Measurements from ENCODE around the gene CBX3. TPM values are rescaled to one million over a fixed set of nuclear protein-coding genes. Genes with fewer than 3 reads are reported as not detected.
A peak's percentile ranks its signal among the peaks of the same experiment; 100 is the strongest.

The CBX3 gene
- total RNA-seq, 6 experiments from 2014 or later: 115 to 150 (median 140) TPM

DNA sequence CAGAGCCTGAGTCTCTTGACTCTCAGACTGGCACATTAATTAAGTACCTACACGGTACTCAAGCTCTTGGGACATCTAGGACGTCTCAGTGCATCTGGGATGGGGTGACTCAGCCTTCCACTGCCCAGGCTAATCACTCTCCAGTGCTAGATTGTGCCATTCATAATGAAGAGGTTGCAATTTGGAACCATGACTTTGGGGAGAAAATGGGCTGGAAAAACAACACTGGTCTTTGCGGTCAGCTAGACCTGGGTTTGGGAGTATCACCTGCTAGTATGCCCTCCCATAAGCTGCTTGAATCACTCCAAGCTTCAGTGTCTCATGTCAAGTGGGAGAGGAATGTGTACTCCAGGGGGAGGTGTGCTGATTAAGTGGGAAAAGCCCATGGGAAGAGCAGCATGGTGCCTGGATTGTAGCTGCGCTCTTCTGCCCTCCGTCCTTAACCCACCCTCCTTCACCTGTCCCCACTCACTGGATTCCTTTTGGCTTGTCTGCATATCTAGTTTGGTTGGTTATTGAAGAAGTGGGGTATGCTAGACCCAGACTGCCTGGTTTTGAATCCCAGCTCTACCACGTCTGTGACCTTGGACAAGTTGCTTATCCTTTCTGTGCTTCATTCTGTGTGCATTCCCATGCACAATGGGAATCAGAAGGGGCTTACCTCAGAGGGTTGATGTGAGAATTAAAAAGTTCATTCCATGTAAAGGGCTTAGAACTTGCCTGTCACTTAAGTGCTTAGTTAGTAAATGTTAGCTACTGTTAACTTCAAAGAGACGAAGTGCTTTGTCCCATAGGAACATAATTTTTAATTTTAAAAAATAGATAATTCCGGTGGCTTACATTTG, 45.8 kb upstream of the CBX3 start:
- Mint-ChIP-seq H3K4me3 (peak overlapping the region; percentile 84), H3K27ac (peak overlapping the region; percentile 86), H3K27me3 (ENCODE audit: insufficient read depth) (no peaks in the 10 kb centered on the region; the same call in 1 of the 2 replicates), H3K36me3 (ENCODE audit: low read depth) (no peaks in the 10 kb centered on the region; the same call in 1 of the 2 replicates), H3K4me1 (ENCODE audit: low read depth) (peaks cover 82% of the 10 kb centered on the region), H3K9me3 (no peaks in the 10 kb centered on the region)
- DNase-seq: peak; percentile 53
- TF ChIP-seq, protein P1, sequence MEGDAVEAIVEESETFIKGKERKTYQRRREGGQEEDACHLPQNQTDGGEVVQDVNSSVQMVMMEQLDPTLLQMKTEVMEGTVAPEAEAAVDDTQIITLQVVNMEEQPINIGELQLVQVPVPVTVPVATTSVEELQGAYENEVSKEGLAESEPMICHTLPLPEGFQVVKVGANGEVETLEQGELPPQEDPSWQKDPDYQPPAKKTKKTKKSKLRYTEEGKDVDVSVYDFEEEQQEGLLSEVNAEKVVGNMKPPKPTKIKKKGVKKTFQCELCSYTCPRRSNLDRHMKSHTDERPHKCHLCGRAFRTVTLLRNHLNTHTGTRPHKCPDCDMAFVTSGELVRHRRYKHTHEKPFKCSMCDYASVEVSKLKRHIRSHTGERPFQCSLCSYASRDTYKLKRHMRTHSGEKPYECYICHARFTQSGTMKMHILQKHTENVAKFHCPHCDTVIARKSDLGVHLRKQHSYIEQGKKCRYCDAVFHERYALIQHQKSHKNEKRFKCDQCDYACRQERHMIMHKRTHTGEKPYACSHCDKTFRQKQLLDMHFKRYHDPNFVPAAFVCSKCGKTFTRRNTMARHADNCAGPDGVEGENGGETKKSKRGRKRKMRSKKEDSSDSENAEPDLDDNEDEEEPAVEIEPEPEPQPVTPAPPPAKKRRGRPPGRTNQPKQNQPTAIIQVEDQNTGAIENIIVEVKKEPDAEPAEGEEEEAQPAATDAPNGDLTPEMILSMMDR (IDR thresholded peaks at IDR 0.05): 0 out of 2 replicates have a peak, but pooled peaks have one; percentile 21

DNA sequence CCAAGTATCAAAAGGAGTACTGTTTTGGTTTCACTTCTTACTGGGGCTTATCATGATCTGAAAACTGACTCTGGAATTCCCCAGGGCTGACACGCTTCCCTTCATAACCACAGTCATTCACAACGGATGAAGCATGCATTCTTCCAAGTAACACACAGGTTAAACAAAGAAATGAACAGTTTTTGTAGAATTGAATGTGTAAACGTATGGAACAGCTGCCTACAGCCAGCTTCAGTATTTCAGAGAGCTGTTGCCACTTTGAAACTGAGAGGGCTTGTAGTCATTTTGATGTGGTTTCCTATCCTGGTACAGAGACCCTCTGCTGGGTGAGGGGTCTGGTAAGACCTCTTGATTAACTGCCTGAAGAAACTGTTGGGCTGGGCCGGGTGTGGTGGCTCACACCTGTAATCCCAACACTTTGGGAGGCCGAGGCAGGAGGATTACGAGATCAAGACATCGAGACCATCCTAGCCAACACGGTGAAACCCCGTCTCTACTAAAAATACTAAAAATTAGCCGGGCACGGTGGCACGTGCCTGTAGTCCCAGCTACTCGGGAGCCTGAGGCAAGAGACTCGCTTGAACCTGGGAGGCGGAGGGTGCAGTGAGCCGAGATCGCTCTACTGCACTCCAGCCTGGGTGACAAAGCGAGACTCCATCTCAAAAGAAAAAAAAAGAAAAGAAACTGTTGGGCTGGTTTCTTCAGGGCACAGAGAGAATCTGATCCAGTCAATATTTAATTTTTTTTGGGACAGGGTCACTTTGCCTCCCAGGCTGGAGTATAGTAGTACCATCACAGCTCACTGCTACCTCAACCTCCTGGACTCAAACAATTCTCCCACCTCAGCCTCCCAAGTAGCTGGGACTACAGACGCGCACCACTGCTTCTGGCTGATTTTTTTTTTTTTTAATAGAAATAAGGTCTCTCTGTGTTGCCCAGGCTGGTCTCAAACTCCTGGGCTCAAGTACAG, 44.8 kb upstream of the CBX3 start:
- TF ChIP-seq, protein P1 (IDR thresholded peaks at IDR 0.05): no peak
- Mint-ChIP-seq H3K4me3 (peak overlapping the region; percentile 84), H3K27ac (peak overlapping the region; percentile 86), H3K4me1 (ENCODE audit: low read depth) (peaks cover 75% of the 10 kb centered on the region), H3K27me3 (ENCODE audit: insufficient read depth) (no peaks in the 10 kb centered on the region; the same call in 1 of the 2 replicates), H3K36me3 (ENCODE audit: low read depth) (no peaks in the 10 kb centered on the region; the same call in 1 of the 2 replicates), H3K9me3 (no peaks in the 10 kb centered on the region)
- DNase-seq: peak; percentile 85

DNA sequence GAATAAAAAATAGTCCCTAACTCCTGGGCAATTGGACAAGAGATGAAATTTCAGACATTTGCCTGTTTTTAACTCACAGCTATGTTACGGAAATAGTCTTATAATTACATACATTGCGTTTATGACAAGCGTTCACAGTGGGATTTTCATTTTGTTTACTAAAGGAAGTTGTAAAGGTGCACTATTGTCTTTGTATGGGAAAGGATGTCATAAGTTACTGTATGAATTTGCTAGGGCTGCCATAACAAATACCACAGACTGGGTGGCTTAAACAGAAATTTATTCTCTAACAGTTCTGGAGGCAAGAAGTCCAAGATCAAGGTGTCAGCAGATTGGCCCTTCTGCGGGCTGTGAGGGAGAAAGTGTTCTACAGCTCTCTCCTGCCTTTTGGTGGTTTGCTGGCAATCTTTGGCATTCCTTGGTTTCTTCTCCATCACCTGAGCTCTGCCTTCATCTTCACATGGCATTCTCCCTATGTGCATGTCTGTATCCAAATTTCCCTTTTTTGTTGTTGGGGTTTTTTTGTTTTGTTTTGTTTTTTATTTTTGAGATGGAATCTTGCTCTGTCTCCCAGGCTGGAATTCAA, 43.9 kb upstream of the CBX3 start:
- no peak for DNase-seq
- Mint-ChIP-seq H3K27ac (peak overlapping the region; percentile 86), H3K4me1 (ENCODE audit: low read depth) (peaks cover 74% of the 10 kb centered on the region), H3K36me3 (ENCODE audit: low read depth) (no peaks in the 10 kb centered on the region; the same call in 1 of the 2 replicates), H3K4me3 (no peak overlapping the region), H3K27me3 (ENCODE audit: insufficient read depth) (no peaks in the 10 kb centered on the region; the same call in 1 of the 2 replicates), H3K9me3 (no peaks in the 10 kb centered on the region)
- TF ChIP-seq, protein P1 (IDR thresholded peaks at IDR 0.05): no peak

DNA sequence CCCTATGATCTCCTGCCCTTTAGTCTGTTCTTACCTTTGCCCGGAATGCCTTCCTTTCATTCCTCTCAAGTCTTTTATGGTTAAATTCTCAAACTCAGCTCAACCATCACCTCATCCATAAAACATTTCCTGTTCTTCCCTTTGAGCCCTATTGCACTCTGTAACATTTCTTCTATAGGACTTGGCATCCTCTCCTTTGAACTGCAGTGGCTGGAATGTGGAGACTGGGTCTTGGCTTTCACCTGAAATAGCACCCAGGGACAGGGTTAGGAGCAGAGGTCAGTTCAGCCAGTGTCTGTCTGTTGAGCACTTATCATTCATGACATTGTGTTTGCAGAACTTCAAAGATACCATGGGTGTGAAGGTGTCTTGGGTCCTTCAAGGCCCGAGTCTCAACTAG, 42.3 kb upstream of the CBX3 start:
- peak overlapping the region; percentile 3; the same call in 1 of the 2 replicates for H3K4me3 Mint-ChIP-seq
- TF ChIP-seq, protein P1 (IDR thresholded peaks at IDR 0.05): no peak
- peaks cover 61% of the 10 kb centered on the region for H3K4me1 Mint-ChIP-seq (ENCODE audit: low read depth)
- H3K27ac Mint-ChIP-seq: peak overlapping the region; percentile 42; the same call in 1 of the 2 replicates
- H3K36me3 Mint-ChIP-seq (ENCODE audit: low read depth): no peaks in the 10 kb centered on the region; the same call in 1 of the 2 replicates
- DNase-seq: peak; percentile 4
- no peaks in the 10 kb centered on the region for H3K9me3 Mint-ChIP-seq
- H3K27me3 Mint-ChIP-seq (ENCODE audit: insufficient read depth): no peaks in the 10 kb centered on the region; the same call in none of the 2 replicates

DNA sequence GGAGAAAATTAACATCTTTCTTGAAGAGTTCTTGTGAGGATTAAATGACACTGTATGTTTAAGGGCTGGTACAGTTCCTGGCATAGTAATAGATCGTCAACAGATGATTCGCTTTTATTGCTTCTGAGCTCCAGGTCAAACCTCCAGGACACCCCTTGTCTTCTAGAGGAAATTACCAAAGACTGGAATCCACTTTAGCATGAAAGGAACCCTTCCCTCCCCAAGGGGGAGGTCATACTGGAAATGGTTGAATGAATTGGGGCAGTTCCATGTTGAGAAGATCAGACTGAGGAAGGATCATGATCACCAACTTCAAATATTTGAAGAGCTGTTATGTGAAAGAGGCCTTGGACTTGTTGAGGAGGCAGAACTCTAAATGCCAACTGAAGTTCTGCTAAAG, 40.6 kb upstream of the CBX3 start:
- TF ChIP-seq, protein P1 (IDR thresholded peaks at IDR 0.05): no peak
- DNase-seq: no peak
- no peak overlapping the region for H3K4me3 Mint-ChIP-seq
- no peaks in the 10 kb centered on the region; the same call in 1 of the 2 replicates for H3K36me3 Mint-ChIP-seq (ENCODE audit: low read depth)
- H3K4me1 Mint-ChIP-seq (ENCODE audit: low read depth): peaks cover 44% of the 10 kb centered on the region
- H3K27me3 Mint-ChIP-seq (ENCODE audit: insufficient read depth): no peaks in the 10 kb centered on the region; the same call in none of the 2 replicates
- H3K27ac Mint-ChIP-seq: no peak overlapping the region
- no peaks in the 10 kb centered on the region for H3K9me3 Mint-ChIP-seq
